HPDE6-E6E7 (cell line): Measurements from ENCODE around the gene EXO1.
"Not testable (repeated sequence)": the region's sequence is repeated elsewhere in the genome, so short reads cannot be mapped to it uniquely, and the experiment has no call there.

Source experiments
- DNase-seq: peaks from one replicate; pipeline ENCODE4 v3.0.0; 2011; ENCODE audit warnings: missing footprints; ENCODE audit errors: extremely low spot score

The EXO1 gene

GRCh38 chr1:241836941-241837340, 11.1 kb upstream of the EXO1 start:
- DNase-seq = no peak

- DNase-seq = no peak
Measured at GRCh38 chr1:241837416-241837815, 10.6 kb upstream of the EXO1 start.

DNA sequence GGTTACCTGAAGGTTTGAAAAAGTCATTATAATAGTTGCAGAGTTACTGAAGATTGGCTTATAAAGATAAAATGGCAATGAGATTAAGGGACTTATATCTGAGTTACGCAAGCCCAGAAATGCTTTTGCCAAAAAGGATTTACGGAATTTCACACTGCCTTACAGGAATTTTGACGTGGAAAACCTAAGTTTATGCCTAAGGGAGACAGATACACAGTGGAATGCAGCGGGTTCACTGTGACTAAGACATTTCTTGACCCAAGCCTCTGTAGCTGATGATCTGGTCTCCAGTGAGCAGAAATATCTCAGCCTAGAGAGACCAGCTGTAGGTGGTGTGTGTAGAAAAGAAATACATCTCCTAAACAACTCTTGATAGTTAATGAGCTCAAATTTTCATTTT, 10.1 kb upstream of the EXO1 start:
- DNase-seq = no peak

DNA sequence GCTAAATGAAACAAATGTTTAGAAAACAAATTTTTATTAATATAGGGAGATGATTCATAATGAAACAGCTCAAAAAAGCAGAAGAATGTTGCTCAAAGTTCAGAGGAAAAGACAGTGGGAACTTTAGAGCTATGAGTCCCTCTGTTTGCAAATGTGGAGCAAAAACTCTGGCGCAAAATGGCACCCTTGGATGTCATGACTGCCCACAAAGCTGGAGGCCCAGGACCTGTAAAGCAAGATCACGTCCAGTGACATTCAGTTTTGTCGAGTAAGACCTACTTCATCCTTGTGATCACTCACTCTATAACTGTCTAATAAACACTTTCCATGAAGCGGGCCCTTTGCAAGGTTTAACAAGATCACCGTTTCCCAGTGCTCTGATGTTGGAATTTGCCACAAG, 9.1 kb upstream of the EXO1 start:
- no peak for DNase-seq

GRCh38 chr1:241839369-241839979, 8.5 kb upstream of the EXO1 start:
- DNase-seq = no peak

DNA sequence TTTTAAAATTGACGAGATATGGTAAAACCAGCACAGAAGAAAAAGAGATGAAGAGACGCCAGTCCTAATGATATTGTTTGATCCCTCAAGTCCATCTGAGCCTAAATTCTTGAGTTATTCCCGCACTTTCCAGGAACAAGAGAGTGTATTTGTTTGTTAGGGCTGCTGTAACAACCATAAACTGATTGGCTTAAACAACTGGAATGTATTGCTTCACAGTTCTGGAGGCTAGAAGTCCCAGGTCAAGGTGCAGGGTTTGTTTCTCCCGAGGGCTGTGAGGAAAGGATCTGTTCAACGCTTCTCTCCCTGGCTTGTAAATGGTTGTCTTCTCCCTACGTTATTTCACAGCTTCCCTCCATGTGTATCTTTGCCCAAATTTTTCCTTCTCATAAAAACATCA, 7.8 kb upstream of the EXO1 start:
- DNase-seq = no peak

DNA sequence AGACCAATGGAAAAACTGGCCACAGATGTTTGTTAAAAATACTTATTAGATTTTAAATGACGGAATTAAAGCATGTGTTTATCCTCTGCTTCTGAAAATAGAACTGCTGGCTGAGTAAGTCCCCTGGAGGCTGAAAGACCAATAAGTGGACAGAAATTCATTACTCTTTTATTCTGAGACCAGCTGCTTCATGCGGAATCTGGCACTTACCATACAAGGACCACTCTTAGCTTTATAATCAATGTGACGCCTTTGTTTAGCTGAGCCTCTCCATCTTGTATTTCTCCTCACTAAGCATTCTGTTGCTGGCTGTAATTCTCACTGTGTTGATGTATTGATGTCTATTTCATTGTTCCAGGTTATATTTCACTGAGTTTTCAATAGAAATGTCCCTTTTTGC, 6.3 kb upstream of the EXO1 start:
- no peak for DNase-seq

GRCh38 chr1:241842565-241842964, 5.4 kb upstream of the EXO1 start:
- DNase-seq = no peak

GRCh38 chr1:241844593-241844992, 3.4 kb upstream of the EXO1 start:
- DNase-seq = no peak

- DNase-seq = no peak
Measured at GRCh38 chr1:241846375-241846774, 1.6 kb upstream of the EXO1 start.

GRCh38 chr1:241846862-241847539, 1.0 kb upstream of the EXO1 start:
- no peak for DNase-seq

GRCh38 chr1:241847540-241847795, 536 bp upstream of the EXO1 start:
- no peak for DNase-seq

DNA sequence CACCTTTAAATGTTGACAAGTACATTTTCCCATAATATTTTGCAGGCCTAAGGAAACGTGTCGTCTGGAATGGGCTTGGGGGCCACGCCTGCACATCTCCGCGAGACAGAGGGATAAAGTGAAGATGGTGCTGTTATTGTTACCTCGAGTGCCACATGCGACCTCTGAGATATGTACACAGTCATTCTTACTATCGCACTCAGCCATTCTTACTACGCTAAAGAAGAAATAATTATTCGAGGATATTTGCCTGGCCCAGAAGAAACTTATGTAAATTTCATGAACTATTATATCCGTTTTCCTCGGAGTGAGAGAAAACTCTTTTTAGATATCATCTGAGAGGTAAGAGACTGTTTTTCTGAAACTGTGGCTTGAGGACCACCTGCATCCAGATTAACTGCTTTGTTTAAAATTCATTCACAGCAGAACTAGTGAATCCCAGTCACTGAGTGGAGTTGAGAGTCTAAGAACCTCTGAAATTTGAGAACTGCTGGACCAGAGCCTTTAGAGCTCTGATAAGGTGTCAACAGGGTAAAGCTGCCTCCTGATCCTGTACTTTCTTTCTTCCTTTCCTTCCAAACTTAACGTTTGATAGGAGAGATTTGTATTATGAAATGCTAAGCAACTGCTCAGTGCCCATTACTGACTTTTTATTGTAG, 811 bp downstream of the EXO1 start:
- no peak for DNase-seq

- no peak for DNase-seq
Measured at GRCh38 chr1:241849345-241849695, 1.3 kb downstream of the EXO1 start.

GRCh38 chr1:241855545-241856140, 7.6 kb downstream of the EXO1 start:
- DNase-seq = not testable (repeated sequence)

DNA sequence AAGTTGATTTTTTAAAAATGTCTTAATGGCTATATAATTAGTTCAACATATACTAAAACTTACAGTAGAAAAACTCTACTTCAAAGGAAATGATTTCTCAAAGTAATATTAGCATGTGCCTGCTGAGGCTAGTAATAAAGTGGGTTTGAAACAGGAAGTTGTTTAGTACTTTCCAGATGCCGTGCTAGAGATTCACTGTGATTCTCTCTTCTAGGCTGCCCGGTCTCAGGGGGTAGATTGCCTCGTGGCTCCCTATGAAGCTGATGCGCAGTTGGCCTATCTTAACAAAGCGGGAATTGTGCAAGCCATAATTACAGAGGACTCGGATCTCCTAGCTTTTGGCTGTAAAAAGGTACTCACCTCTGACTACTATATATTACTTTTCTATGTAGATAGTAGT, 9.1 kb downstream of the EXO1 start:
- DNase-seq = no peak

DNA sequence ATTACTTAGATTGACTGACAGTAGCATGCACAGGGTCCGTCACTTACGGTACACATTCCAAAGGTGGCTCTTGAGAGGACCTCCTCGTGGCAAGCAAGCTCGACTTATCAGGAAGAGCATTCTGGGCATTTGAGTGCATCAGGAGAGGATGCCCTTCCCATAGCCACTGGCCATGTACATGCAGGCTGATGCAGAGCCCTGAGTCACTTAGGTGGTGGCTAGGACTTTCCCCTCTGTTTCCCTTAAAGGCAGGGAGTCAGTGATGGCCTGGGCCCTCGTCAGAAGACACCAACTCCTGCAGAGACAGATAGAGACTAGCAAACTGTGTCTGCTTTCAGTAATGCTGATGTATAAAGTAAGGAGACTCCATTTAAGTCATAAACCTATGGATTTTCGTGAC, 12.9 kb downstream of the EXO1 start:
- DNase-seq = no peak

DNA sequence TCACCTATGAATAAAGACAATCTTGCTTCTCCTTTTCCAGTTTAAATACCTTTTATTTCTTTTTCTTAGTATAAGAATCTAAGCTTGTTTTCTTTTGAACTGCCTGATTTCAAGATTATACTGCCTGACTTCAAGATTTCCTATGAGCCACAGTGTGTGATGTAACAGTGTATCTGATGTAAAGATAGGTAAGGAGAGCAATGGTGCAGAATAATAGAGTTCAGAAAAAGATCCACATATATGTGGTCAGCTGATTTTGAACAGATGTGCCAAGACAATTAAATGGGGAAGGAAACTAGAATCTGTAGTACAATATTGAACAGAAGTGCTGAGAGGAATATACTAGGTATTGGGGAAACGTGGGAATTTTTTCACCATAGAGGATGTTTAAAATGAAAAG, 21.0 kb downstream of the EXO1 start:
- DNase-seq = no peak

DNA sequence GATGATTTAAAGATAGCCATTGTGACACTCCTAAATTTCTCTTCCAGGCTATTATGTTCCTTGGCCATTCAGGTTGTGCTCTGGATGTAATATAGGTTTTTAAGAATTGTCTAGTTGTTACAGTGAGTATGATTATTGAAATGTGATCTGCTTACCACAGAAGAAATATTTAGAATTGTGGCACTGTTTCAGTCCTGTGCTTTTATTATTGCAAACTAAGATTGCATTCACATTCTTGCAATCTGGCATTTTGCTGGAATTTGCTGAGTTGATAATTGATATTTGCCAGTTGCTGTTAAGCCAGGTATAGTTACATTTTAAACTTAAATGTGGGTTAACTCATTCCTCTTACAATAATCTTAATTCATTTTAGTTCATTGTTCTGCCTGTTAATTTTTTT, 22.3 kb downstream of the EXO1 start:
- DNase-seq = no peak

GRCh38 chr1:241870746-241871430, 22.9 kb downstream of the EXO1 start:
- DNase-seq = no peak

DNA sequence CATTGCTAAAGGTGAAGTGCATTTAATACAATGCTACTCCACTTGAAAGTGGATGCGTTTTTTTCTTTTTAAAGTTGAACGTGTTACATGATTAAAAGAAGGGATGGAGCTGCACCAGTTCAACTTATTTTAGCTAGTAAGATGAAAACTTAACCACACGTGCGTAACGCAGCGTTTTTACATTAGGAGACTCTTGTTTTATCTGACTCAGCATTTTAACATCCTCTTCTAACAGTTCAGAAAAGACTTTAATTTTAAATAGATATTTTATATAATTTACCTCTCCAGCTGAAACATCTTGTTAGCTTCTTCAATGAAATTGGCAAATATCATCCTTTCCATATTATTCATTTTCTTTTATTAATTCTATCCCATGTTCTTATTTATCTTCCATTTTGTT, 33.4 kb downstream of the EXO1 start:
- no peak for DNase-seq

- DNase-seq = no peak
Measured at GRCh38 chr1:241883159-241883558, 35.2 kb downstream of the EXO1 start.

DNA sequence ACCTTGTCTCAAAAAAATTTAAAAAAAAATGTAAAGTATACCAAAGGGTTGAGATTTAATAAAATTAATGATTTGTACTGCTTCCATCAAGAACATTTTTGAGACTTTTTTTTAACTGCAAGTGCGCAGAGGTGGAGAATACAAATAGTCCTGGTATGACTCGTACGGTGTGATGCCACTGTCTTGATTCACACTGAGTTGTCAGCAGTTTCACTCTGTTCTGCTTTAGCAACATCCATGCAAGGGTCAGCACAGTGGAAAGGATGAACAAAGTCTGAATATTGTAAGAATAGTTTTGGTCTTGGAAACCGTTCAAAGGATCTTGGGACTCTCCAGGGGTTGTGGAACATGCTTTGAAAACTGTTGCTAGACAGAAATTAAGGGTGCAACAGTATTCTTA, 40.2 kb downstream of the EXO1 start:
- DNase-seq = no peak
